Measurements from ENCODE around the gene MTG2. TPM values are rescaled to one million over a fixed set of nuclear protein-coding genes. Genes with fewer than 3 reads are reported as not detected.
"Not testable (repeated sequence)": the region's sequence is repeated elsewhere in the genome, so short reads cannot be mapped to it uniquely, and the experiment has no call there.

MTG2 gene
- total RNA-seq, 1 donor from 2014 or later = 17.6 TPM

DNA sequence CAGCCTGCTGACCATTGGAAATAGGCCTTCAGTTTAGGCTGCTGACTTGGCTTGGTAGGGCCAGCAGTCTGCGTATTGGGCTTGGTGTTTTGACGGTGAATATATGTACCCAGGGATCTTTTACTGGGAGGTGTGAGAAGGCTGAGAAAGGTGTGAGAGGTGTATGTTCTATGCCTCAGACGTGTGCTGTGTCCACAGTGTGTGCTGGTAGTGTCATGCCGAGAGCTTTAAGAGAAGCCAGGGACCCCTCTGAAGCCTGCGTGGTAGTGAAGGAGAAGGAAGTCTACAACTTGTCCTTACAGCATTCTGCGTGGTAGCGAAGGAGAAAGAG, 37.2 kb upstream of the MTG2 start:
- DNase-seq (ENCODE audit: low read depth, low spot score) = no peak

DNA sequence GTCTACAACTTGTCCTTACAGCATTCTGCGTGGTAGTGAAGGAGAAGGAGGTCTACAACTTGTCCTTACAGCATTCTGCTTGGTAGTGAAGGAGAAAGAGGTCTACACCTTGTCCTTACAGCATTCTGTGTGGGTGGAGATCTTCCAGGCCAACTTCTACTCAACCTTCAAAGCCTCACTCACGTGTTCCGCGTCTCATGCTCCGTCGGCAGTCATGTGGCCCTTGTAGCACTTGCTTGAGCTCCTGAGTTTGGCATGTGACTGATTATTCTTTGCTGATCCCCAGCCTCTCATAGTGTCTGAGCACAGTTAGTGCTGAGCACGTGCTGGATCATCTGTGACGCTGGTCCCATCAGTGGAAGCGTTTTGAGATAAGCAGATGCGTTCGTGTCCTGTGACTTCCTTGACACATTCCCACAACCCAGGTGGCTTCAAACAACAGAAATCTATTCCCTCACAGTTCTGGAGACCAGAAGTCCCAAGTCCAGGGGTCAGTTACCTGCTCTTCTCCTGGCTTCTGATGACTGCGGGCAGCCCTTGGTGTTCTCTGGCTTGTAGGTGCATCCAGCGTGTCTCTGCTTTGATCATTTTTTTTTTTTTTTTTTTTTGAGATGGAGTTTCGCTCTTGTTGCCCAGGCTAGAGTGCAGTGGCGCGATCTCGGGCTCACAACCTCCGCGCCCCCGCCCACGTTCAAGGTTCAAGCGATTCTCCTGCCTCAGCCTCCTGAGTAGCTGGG, 36.6 kb upstream of the MTG2 start:
- DNase-seq (ENCODE audit: low read depth, low spot score) = no peak

- DNase-seq (ENCODE audit: low read depth, low spot score) = no peak
These were observed 35.7 kb upstream of the MTG2 start for GRCh38 chr20:62147125-62147524.

GRCh38 chr20:62147528-62147927, 35.3 kb upstream of the MTG2 start:
- DNase-seq (ENCODE audit: low read depth, low spot score) = no peak

- not testable (repeated sequence) for DNase-seq (ENCODE audit: low read depth, low spot score)
These were observed 34.4 kb upstream of the MTG2 start for GRCh38 chr20:62148383-62148782.

- DNase-seq (ENCODE audit: low read depth, low spot score) = no peak
These were observed 33.9 kb upstream of the MTG2 start for GRCh38 chr20:62148908-62149314.

- no peak for DNase-seq (ENCODE audit: low read depth, low spot score)
These were observed 33.1 kb upstream of the MTG2 start for GRCh38 chr20:62149532-62150309.

DNA sequence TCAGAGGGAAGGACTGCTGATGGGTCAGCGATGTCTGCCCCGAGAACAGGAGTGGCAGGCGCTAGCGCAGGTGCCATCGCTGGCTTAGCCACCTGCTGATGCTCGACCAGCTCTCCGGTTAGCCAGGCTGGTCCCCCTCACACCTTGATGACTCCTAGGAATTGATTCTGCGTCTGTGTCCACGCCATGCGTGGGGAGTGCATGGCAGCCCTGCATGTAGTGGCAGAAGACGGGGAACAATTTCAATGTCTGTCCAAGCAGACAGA, 32.6 kb upstream of the MTG2 start:
- DNase-seq (ENCODE audit: low read depth, low spot score) = no peak

GRCh38 chr20:62151225-62151624, 31.6 kb upstream of the MTG2 start:
- no peak for DNase-seq (ENCODE audit: low read depth, low spot score)

GRCh38 chr20:62151835-62152364, 30.9 kb upstream of the MTG2 start:
- no peak for DNase-seq (ENCODE audit: low read depth, low spot score)

- DNase-seq (ENCODE audit: low read depth, low spot score) = no peak
These were observed 27.2 kb upstream of the MTG2 start for GRCh38 chr20:62155428-62156253.

GRCh38 chr20:62156254-62156556, 26.6 kb upstream of the MTG2 start:
- no peak for DNase-seq (ENCODE audit: low read depth, low spot score)

- DNase-seq (ENCODE audit: low read depth, low spot score) = no peak
These were observed 26.0 kb upstream of the MTG2 start for GRCh38 chr20:62156592-62157386.

GRCh38 chr20:62157387-62158087, 25.3 kb upstream of the MTG2 start:
- DNase-seq (ENCODE audit: low read depth, low spot score) = no peak

DNA sequence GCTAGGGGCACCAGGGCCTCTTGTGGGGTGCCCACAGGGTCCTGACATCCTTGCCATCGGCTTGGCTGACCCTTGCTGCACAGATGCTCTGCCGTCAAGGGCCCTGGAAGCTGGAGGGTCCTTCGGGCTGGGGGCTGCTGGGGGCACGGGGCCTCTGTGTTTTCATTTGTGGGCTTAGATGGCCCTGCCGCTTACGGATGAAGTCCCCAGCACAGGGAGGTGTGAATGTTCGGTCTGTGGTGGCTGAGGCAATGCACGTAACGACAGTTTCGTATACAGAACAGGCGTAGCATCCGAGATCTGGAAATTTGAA, 24.8 kb upstream of the MTG2 start:
- DNase-seq (ENCODE audit: low read depth, low spot score) = no peak

DNA sequence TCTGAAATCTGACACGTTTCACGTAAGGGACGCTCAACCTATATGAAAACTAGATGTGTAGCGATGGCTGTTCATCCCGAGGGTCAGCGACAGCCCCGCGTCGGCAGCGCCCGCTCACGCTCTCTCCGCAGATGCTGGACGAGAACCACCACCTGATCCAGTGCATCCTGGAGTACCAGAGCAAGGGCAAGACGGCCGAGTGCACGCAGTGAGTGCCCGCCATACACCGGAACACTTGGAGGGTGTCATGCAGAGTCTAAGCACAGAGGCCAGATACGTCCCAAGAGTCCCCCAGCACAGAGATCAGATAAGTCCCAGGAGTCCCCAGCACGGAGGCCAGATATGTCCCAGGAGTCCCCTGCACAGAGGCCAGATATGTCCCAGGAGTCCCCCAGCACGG, 24.3 kb upstream of the MTG2 start:
- DNase-seq (ENCODE audit: low read depth, low spot score) = no peak

GRCh38 chr20:62159052-62159451, 23.8 kb upstream of the MTG2 start:
- DNase-seq (ENCODE audit: low read depth, low spot score) = no peak

- no peak for DNase-seq (ENCODE audit: low read depth, low spot score)
These were observed 23.0 kb upstream of the MTG2 start for GRCh38 chr20:62159839-62160238.

DNA sequence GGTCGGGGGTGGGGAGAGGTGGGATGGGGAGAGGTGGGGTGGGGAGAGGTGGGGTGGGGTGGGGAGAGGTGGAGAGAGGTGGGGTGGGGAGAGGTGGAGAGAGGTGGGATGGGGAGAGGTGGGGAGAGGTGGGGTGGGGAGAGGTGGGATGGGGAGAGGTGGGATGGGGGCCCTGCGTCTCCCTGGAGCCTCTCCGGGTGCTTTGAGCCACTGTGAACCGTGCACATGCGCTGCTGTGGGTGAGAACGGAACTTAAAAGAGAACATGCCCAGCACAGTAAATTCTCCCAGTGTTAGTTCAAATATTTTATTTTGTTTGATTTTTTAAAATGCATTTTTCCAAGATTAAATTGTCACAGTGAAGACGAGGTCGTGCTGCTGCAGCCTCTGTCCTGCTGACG, 22.6 kb upstream of the MTG2 start:
- no peak for DNase-seq (ENCODE audit: low read depth, low spot score)

- DNase-seq (ENCODE audit: low read depth, low spot score) = no peak
These were observed 22.0 kb upstream of the MTG2 start for GRCh38 chr20:62160876-62161275.

GRCh38 chr20:62161347-62161746, 21.5 kb upstream of the MTG2 start:
- no peak for DNase-seq (ENCODE audit: low read depth, low spot score)

Data from pulmonary artery endothelial cell (primary cell).